Upper lobe of left lung (tissue), 6 donors: ENCODE measurements around the gene OBSCN. TPM values are rescaled to one million over a fixed set of nuclear protein-coding genes. Genes with fewer than 3 reads are reported as not detected.

Experiments
- ATAC-seq, 2 donors: fragments of 200-7000 bp; cut with Tn5 transposase; one replicate each; pipeline ENCODE4 v1.9.1; 2022; ENCODE audit warnings: mild to moderate bottlenecking in 2 of 2, moderate library complexity in 2 of 2; ENCODE audit not compliant: low FRiP score in 2 of 2
- DNase-seq, 2 donors: peaks; one replicate each; pipeline ENCODE4 v3.0.0-alpha.2; 2019 to 2020
- H3K27ac ChIP-seq, 4 donors: fragments of 200-600 bp; sonication (generic); one replicate each; pipeline ENCODE4 v1.5.1; 2016 to 2019
- H3K27me3 ChIP-seq, 4 donors: fragments of 200-600 bp; sonication (generic); one replicate each; pipeline ENCODE4 v1.5.1; 2017 to 2019
- H3K36me3 ChIP-seq, 4 donors: fragments of 200-600 bp; sonication (generic); one replicate each; pipeline ENCODE4 v1.5.1; 2016 to 2019
- H3K4me1 ChIP-seq, 4 donors: fragments of 200-600 bp; sonication (generic); one replicate each; pipeline ENCODE4 v1.5.1; 2018 to 2019
- H3K4me3 ChIP-seq, 4 donors: fragments of 200-600 bp; sonication (generic); one replicate each; pipeline ENCODE4 v1.5.1; 2017 to 2019; ENCODE audit warnings: mild to moderate bottlenecking in 2 of 4, moderate library complexity in 1 of 4
- H3K9me3 ChIP-seq, 4 donors: fragments of 200-600 bp; sonication (generic); one replicate each; pipeline ENCODE4 v1.5.1; 2018 to 2019
- EP300 ChIP-seq, 4 donors: sonication (generic); formaldehyde crosslinking; IDR thresholded peaks; one replicate each; pipeline ENCODE4 v1.5.1; 2017; ENCODE audit warnings: antibody characterized with exemption in 4 of 4, control low read depth in 2 of 4
- POLR2A ChIP-seq, 4 donors: fragments of 450-650 bp; IDR thresholded peaks; one replicate each; pipeline ENCODE4 v1.5.1; 2016 to 2017; ENCODE audit warnings: antibody characterized with exemption in 4 of 4, mild to moderate bottlenecking in 2 of 4
- POLR2AphosphoS5 ChIP-seq, 2 donors: sonication (generic); formaldehyde crosslinking; IDR thresholded peaks; one replicate each; pipeline ENCODE4 v1.5.1; 2017; ENCODE audit warnings: antibody characterized with exemption in 2 of 2
- WGBS, 2 donors: methylation state at CpG; one replicate each; pipeline ENCODE4 v1.1.5; 2017 to 2018; 5-methylcytosine and 5-hydroxymethylcytosine counted together
- total RNA-seq, 6 donors: library from RNA; depleted of rRNA in 4 of 6; stranded (reverse); fragments of >200 nt in 4 of 6; gene quantifications; one replicate each; pipeline versions ENCODE4 v1.1.0 to v1.2.1, GENCODE V29; 2016 to 2021
- TF ChIP-seq, protein P1 (sequence below), 6 experiments: fragments of 450-650 bp in 4 of 6; fragments of 200-600 bp in 2 of 6; sonication (generic) in 2 of 6; IDR thresholded peaks; one replicate each; pipeline ENCODE4 v1.5.1; 2016 to 2019; ENCODE audit warnings: antibody characterized with exemption in 6 of 6
- donor health status: DM: no; HTN: no; CAD: no; lungs with moderate emphysema.
- donor health status: DM: no; HTN: yes; CAD: no; lungs with severe emphysema.

Gene OBSCN
- total RNA-seq, 6 donors from 2014 or later, result 15.7 to 160 (median 47.0) TPM

DNA sequence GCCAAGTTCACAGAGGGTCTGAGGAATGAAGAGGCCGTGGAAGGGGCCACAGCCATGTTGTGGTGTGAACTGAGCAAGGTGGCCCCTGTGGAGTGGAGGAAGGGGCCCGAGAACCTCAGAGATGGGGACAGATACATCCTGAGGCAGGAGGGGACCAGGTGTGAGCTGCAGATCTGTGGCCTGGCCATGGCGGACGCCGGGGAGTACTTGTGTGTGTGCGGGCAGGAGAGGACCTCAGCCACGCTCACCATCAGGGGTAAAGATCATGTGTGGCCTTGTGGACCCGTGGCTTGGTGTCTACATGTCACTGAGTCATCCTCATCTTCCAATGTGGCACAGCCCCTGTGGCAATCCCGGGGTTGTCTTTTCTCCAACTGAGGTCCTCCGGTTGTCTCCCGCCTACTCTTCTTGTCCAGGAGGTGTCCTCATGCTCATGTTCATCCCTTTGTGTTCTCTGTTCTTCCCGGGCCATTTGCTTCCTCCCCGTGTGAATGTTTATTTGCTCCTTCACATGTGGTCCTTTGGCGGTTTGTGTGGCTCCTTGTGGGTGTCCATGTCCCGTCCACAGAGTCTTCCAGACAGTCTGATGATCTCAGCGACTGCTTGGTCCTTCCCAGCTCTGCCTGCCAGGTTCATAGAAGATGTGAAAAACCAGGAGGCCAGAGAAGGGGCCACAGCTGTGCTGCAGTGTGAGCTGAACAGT, 84.2 kb downstream of the OBSCN start:
- Histone ChIP-seq H3K9me3 (no peaks in the 10 kb centered on the region), H3K27me3 (no peaks in the 10 kb centered on the region), H3K4me1 (no peaks in the 10 kb centered on the region), H3K4me3 (no peak overlapping the region), H3K36me3 (peaks cover 0 to 30% (median 6%) of the 10 kb centered on the region in 4 donors), H3K27ac (no peak overlapping the region)
- no peak for ATAC-seq
- peak in 1 of 2 donors; percentile 51 for DNase-seq
- WGBS, 2 donors, result 81 to 87% methylated on average over 12 to 16 of the region's 16 CpGs
- no peak for TF ChIP-seq POLR2AphosphoS5 (IDR thresholded peaks at IDR 0.05)
- TF ChIP-seq, protein P1, sequence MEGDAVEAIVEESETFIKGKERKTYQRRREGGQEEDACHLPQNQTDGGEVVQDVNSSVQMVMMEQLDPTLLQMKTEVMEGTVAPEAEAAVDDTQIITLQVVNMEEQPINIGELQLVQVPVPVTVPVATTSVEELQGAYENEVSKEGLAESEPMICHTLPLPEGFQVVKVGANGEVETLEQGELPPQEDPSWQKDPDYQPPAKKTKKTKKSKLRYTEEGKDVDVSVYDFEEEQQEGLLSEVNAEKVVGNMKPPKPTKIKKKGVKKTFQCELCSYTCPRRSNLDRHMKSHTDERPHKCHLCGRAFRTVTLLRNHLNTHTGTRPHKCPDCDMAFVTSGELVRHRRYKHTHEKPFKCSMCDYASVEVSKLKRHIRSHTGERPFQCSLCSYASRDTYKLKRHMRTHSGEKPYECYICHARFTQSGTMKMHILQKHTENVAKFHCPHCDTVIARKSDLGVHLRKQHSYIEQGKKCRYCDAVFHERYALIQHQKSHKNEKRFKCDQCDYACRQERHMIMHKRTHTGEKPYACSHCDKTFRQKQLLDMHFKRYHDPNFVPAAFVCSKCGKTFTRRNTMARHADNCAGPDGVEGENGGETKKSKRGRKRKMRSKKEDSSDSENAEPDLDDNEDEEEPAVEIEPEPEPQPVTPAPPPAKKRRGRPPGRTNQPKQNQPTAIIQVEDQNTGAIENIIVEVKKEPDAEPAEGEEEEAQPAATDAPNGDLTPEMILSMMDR (IDR thresholded peaks at IDR 0.05), result no peak
- no peak for TF ChIP-seq EP300 (IDR thresholded peaks at IDR 0.05)
- TF ChIP-seq POLR2A (IDR thresholded peaks at IDR 0.05), result no peak

DNA sequence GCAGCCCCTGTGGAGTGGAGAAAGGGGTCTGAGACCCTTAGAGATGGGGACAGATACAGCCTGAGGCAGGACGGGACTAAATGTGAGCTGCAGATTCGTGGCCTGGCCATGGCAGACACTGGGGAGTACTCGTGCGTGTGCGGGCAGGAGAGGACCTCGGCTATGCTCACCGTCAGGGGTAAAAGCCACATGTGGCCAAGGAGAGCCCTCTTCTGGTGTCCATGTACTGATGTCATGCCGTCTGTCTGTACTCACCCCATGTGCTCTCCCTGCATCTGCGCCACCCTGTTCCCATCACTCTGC, 84.7 kb downstream of the OBSCN start:
- Histone ChIP-seq H3K27me3 (no peaks in the 10 kb centered on the region), H3K36me3 (peaks cover 0 to 28% (median 6%) of the 10 kb centered on the region in 4 donors), H3K4me3 (no peak overlapping the region), H3K4me1 (no peaks in the 10 kb centered on the region), H3K9me3 (no peaks in the 10 kb centered on the region), H3K27ac (no peak overlapping the region)
- 77 to 94% methylated on average over 7 to 9 of the region's 9 CpGs for WGBS, 2 donors
- DNase-seq, result no peak
- TF ChIP-seq, protein P1 (IDR thresholded peaks at IDR 0.05), result no peak
- no peak for TF ChIP-seq POLR2A (IDR thresholded peaks at IDR 0.05)
- ATAC-seq, result no peak

DNA sequence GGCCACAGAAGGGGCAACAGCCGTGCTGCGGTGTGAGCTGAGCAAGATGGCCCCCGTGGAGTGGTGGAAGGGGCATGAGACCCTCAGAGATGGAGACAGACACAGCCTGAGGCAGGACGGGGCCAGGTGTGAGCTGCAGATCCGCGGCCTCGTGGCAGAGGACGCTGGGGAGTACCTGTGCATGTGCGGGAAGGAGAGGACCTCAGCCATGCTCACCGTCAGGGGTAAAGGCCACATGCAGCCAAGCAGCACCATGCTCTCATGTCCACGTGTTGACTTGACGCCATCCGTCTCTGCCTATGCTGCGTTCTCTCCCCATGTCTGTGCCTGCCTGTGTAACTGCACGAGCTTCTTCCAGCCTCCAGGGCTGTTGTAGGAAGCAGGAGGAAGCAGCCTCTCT, 85.5 kb downstream of the OBSCN start:
- DNase-seq (peak in 1 of 2 donors; percentile 65), ATAC-seq (no peak)
- no peaks in the 10 kb centered on the region for H3K27me3 ChIP-seq
- TF ChIP-seq EP300 (IDR thresholded peaks at IDR 0.05) (no peak), POLR2AphosphoS5 (IDR thresholded peaks at IDR 0.05) (no peak), POLR2A (IDR thresholded peaks at IDR 0.05) (no peak)
- TF ChIP-seq, protein P1 (IDR thresholded peaks at IDR 0.05), result no peak
- H3K36me3 ChIP-seq, result peaks cover 0 to 19% (median 6%) of the 10 kb centered on the region in 4 donors
- H3K4me1 ChIP-seq, result no peaks in the 10 kb centered on the region
- H3K4me3 ChIP-seq, result no peak overlapping the region
- 90 to 94% methylated on average over 15 of the region's 15 CpGs for WGBS, 2 donors
- no peak overlapping the region for H3K27ac ChIP-seq
- H3K9me3 ChIP-seq, result no peaks in the 10 kb centered on the region

DNA sequence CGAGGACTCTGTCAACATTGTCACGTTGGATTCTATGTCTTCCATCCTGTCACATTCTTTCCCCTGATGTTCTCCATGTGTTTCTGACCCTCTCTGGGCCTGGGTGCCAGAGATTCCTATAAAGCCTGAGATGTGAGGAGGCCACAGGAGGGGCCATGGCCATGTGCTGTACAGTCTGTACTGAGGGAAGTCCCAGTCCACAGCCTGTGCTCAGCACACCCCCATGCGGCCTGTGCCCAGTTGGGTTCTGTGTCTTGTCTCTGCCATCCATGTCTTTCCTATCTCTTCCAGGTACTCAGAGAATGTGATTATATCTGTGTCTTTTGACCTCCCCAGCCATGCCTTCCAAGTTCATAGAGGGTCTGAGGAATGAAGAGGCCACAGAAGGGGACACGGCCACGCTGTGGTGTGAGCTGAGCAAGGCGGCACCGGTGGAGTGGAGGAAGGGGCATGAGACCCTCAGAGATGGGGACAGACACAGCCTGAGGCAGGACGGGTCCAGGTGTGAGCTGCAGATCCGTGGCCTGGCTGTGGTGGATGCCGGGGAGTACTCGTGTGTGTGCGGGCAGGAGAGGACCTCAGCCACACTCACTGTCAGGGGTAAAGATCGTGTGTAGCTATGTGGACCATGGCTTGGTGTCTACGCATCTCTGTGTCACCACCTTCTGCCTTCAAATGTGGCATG, 86.1 kb downstream of the OBSCN start:
- H3K4me1 ChIP-seq, result no peaks in the 10 kb centered on the region
- H3K9me3 ChIP-seq, result no peaks in the 10 kb centered on the region
- no peak overlapping the region for H3K27ac ChIP-seq
- TF ChIP-seq POLR2AphosphoS5 (IDR thresholded peaks at IDR 0.05), result no peak
- TF ChIP-seq EP300 (IDR thresholded peaks at IDR 0.05), result no peak
- no peak for TF ChIP-seq POLR2A (IDR thresholded peaks at IDR 0.05)
- TF ChIP-seq, protein P1 (IDR thresholded peaks at IDR 0.05), result no peak
- H3K27me3 ChIP-seq, result no peaks in the 10 kb centered on the region
- 90 to 93% methylated on average over 14 of the region's 14 CpGs for WGBS, 2 donors
- ATAC-seq (no peak), DNase-seq (no peak)
- no peak overlapping the region for H3K4me3 ChIP-seq
- H3K36me3 ChIP-seq, result peaks cover 0 to 14% (median 6%) of the 10 kb centered on the region in 4 donors
